Ishikawa (cell line): ENCODE data around the gene SLX4.

Experiments used
- CEBPB ChIP-seq: IDR thresholded peaks from 2 replicates; pipeline ENCODE4 v1.6.1; 2012
- CREB1 ChIP-seq: IDR thresholded peaks from 2 replicates; pipeline ENCODE4 v1.6.1; 2012; ENCODE audit warnings: low read depth
- EGR1 ChIP-seq: IDR thresholded peaks from 2 replicates; pipeline ENCODE4 v1.6.1; 2012
- EP300 ChIP-seq: IDR thresholded peaks from 2 replicates; pipeline ENCODE4 v1.6.1; 2012; ENCODE audit warnings: borderline replicate concordance
- FOXM1 ChIP-seq: IDR thresholded peaks from 2 replicates; pipeline ENCODE4 v1.6.1; 2012; ENCODE audit warnings: low read depth, borderline replicate concordance
- MAX ChIP-seq: IDR thresholded peaks from 2 replicates; pipeline ENCODE4 v1.6.1; 2012
- NFIC ChIP-seq: IDR thresholded peaks from 2 replicates; pipeline ENCODE4 v1.6.1; 2012
- RAD21 ChIP-seq: IDR thresholded peaks from 2 replicates; pipeline ENCODE4 v1.6.1; 2012; ENCODE audit warnings: low read depth
- REST ChIP-seq: IDR thresholded peaks from 2 replicates; pipeline ENCODE4 v1.6.1; 2012; ENCODE audit warnings: low read depth, mild to moderate bottlenecking
- TAF1 ChIP-seq: IDR thresholded peaks from 2 replicates; pipeline ENCODE4 v1.6.1; 2012; ENCODE audit warnings: low read depth, mild to moderate bottlenecking
- TCF12 ChIP-seq: IDR thresholded peaks from 2 replicates; pipeline ENCODE4 v1.6.1; 2012; ENCODE audit warnings: low read depth
- TEAD4 ChIP-seq: IDR thresholded peaks from 2 replicates; pipeline ENCODE4 v1.6.1; 2012
- USF1 ChIP-seq: IDR thresholded peaks from 2 replicates; pipeline ENCODE4 v1.6.1; 2012
- YY1 ChIP-seq: IDR thresholded peaks from 2 replicates; pipeline ENCODE4 v1.6.1; 2012; ENCODE audit warnings: low read depth
- ZBTB7A ChIP-seq: IDR thresholded peaks from 2 replicates; pipeline ENCODE4 v1.6.1; 2012; ENCODE audit warnings: low read depth

The SLX4 gene

GRCh38 chr16:3541527-3542155, 69.8 kb downstream of the SLX4 start:
- TF ChIP-seq NFIC: no peak
- no peak for TF ChIP-seq EP300
- TF ChIP-seq ZBTB7A: no peak
- no peak for TF ChIP-seq YY1
- no peak for TF ChIP-seq TEAD4
- TF ChIP-seq CREB1: no peak
- TF ChIP-seq REST: no peak
- no peak for TF ChIP-seq USF1
- no peak for TF ChIP-seq EGR1
- TF ChIP-seq FOXM1: no peak
- no peak for TF ChIP-seq MAX
- no peak for TF ChIP-seq TCF12
- no peak for TF ChIP-seq RAD21
- TF ChIP-seq CEBPB: no peak
- no peak for TF ChIP-seq TAF1

- TF ChIP-seq RAD21 (no peak), YY1 (no peak), NFIC (no peak), CREB1 (no peak), EP300 (no peak), EGR1 (no peak), FOXM1 (no peak), USF1 (no peak), TAF1 (no peak), TEAD4 (no peak), MAX (no peak), REST (no peak), CEBPB (no peak), TCF12 (no peak), ZBTB7A (no peak)
These were observed 73.2 kb downstream of the SLX4 start for GRCh38 chr16:3538222-3538621.

- TF ChIP-seq CEBPB: no peak
- no peak for TF ChIP-seq TAF1
- no peak for TF ChIP-seq FOXM1
- no peak for TF ChIP-seq YY1
- no peak for TF ChIP-seq TCF12
- TF ChIP-seq RAD21: no peak
- no peak for TF ChIP-seq ZBTB7A
- no peak for TF ChIP-seq EGR1
- no peak for TF ChIP-seq USF1
- no peak for TF ChIP-seq CREB1
- TF ChIP-seq REST: no peak
- no peak for TF ChIP-seq TEAD4
- no peak for TF ChIP-seq MAX
- TF ChIP-seq EP300: no peak
- TF ChIP-seq NFIC: no peak
These were observed 74.6 kb downstream of the SLX4 start for GRCh38 chr16:3536851-3537250.

- TF ChIP-seq ZBTB7A: no peak
These were observed 75.1 kb downstream of the SLX4 start for GRCh38 chr16:3536271-3536731.
